Esophagus mucosa (tissue), 1 donor: ENCODE results near the gene ACACB. TPM values are rescaled to one million over a fixed set of nuclear protein-coding genes. Genes with fewer than 3 reads are reported as not detected.

Source experiments
- ATAC-seq: fragments of 200-7000 bp; cut with Tn5 transposase; one replicate; pipeline ENCODE4 v1.9.1; 2020
- total RNA-seq: library from RNA; stranded (reverse); gene quantifications from one replicate; pipeline ENCODE4 v1.2.4, GENCODE V29; 2023
- donor health status: DM: yes; HTN: yes; CAD: no.

ACACB gene
- total RNA-seq, 1 donor from 2014 or later = 7.0 TPM

DNA sequence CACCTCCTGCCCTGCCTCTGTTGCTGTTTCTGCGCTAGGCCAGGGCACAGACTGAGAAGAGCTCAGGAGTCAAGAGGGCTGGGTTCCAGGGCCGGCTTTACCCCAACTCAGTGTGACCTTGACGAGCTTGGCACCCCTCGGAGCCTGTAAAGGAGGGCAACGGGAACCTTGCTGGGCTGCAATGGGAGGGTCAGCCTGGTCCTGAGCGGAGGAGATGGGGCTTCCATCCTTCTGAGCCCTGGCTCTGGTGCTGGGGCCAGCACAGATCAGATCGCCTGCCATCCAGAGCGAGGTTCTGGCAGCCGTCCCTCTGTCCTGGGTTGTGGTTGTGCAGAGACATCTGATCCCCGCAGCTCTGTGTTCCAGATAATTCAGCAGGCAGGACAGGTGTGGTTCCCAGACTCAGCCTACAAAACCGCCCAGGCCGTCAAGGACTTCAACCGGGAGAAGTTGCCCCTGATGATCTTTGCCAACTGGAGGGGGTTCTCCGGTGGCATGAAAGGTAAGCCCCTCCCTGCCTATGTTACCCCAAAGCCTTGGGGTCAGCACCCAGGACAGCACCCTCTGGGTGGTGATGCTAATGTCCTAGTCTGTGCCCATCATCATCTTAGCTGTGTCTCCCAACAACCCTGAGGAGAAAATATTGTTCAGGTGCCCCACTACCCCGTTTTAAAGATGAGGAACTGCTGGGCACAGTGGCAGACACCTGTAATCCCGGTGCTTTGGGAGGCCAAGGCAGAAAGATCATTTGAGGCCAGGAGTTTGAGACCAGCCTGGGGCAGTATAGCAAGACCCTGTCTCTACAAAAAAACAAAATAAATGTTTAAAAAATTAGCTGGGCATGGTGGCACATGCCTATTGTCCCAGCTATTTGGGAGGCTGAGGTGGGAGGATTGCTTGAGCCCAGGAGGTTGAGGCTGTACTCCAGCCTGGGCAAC is 142.5 kb downstream of the ACACB start:
- ATAC-seq = no peak

DNA sequence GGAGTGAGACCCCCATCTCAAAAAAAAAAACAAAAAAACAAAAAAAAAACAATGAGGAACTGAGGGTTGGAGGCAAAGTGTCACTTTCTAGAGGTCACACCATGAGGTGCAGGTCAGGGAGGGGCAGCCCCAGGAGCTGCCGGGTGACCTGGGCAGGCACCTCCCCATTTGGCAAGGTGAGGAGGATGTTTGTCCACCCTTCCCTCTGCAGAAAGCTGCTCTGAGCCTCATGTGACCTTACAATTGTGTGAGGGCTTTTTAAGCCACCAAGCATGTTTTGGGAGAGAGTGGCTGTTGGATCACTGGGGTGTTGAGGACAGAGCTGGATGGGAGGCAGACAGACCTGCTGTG is 143.1 kb downstream of the ACACB start:
- no peak for ATAC-seq

DNA sequence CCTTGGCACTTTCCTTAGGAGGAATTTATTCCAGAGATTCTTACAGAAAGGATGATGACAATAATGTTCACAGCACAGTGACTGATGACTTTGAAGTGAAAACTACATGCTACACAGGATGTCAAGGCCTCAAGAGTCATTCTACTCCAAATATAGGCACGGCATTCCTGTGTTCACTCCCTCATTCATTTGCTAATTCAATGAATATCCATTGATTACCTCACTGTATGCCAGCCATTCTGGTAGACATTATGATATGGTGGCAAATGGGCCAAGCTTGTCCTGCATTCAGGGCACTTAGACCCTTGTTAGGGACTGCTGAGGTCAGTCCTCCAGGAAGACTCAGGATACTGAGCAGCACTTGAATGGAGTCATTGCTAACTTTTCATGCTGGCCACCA is 144.7 kb downstream of the ACACB start:
- no peak for ATAC-seq

DNA sequence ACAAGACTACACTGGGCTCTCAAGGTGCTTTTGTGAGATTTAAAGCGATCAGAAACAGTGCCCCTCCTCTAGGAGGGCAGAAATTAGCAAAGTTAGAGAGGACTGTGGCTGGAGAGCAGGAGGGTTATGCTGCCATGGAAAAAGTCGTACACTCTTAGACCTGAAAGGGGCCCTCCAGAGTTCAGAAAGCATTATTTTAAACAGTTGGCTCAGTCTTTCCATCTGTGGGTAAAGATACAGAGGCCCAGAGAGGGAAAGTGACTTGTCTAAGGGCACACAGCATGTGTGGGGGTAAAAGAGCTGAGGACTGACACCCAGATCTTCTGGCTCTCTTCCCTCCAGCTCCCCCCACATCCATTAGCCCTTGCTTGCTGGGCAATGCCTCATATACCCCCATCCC is 145.6 kb downstream of the ACACB start:
- no peak for ATAC-seq

DNA sequence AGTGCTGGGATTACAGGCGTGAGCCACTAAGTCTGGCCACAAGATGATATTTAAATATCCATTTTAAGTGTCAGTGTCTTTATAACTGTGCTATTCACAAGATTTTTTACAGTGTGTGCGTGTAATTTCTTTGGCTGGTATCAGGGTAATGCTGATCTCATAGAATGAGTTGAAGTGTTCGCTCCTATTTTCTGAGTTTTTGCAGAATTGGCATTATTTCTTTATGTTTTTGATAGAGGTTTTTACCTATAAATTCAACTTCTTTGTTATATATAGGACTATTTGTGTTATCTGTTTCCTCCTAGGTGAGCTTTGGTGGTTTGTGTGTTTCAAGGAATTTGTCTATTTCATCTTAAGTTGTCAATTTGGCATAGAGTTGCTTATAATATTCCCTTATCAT is 147.1 kb downstream of the ACACB start:
- ATAC-seq = no peak

DNA sequence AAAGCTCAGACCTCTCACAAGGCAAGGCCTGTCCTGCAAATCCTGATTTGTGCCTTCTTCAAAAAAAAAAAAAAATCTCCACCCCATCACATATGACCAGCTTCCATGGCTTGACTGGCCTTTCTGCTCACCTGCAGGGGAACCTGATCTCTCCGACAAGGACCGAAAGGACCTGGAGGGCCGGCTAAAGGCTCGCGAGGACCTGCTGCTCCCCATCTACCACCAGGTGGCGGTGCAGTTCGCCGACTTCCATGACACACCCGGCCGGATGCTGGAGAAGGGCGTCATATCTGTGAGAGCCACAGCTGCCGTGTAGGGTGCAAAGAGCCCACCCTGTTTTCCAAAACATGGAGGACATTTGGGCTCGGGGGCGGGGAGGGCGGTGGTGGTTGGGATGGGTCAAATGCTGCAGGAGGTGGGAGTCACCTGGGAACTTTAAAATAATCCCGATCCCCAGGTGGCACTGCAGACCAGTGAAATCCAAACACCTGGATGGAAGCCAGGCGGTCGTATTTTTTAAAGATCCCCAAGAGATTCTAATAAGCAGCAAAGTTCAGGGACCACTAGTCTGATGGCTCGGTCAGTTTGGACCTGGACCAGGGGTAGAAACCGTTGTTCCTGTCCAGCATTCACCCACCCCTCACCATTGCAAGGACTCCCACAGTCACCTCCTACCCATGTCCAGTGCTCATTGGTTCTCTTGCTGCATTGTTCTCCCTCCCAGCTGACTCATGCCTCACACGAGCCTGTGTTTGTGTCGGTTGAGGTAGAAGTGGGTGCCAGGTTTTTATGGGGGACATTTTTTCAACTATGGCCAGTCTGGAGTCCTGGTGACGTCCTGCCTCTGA is 147.9 kb downstream of the ACACB start:
- ATAC-seq = no peak

DNA sequence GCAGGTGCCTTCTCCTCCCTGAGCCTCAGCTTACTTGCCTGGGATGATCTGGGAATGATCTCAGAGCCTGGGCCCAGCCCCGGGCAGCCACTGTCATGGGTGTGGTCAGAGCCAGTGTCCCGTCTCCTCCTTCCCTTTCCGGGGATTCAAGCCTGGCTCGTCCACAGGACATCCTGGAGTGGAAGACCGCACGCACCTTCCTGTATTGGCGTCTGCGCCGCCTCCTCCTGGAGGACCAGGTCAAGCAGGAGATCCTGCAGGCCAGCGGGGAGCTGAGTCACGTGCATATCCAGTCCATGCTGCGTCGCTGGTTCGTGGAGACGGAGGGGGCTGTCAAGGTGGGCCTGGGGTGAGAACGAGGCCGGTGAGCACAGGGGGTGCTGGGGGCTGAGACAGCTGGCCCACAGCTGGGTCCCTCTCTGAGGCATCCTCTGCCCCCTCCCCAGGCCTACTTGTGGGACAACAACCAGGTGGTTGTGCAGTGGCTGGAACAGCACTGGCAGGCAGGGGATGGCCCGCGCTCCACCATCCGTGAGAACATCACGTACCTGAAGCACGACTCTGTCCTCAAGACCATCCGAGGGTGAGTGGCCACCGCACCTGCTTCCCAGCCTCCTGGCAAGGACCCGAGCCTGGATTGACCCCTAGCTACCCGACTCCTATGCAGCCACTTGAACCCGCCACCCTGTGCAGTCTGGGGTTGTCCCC is 148.7 kb downstream of the ACACB start:
- no peak for ATAC-seq

DNA sequence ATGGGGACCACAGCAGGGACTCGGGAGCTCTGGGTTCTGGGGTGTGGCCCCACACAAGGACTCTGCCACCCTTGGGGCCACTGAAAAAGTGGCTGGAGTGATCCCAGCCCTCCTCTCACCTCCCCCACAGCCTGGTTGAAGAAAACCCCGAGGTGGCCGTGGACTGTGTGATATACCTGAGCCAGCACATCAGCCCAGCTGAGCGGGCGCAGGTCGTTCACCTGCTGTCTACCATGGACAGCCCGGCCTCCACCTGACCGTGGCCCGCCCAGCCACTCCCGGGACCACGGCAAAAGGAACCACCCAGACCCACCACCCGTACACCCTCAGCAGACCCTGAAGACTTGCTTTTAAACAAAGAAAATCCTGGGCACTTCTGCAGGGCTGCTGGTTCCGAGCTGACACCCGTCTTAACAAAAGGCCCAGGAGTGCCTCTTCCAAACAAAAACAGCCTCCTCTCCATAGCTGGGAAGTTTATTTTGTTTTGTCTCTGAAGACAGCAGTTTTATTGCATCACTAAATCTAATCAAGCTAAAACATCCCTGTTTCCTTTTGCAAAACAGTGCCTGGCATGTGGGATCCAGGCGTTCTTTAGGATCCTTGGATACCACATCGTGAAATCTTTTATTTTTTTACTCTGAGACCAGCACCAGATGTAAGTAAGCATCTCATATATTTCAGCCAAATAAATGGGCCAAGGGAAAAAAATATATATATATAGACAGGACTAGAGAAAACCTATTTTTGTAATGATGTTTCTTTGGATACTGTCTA is 149.9 kb downstream of the ACACB start:
- ATAC-seq = no peak

DNA sequence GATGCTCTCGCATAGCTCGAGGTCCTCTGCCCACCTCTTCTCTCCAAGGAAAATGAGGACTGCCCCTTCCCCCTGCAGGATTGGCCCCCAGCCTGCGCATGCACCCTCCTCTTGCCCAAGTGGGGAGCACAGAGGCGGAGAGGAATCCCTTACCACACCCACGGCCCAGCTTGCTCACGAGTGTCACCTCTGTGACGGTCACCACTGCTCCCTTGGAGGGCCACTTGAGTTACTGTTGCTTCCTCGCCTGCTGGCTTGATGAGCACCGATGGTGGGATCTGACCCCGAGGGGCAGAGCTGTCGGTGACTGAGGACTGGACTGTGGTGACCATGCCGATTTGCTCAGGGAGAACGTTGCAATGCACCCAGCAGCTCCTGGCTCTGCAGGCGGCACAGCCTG is 151.0 kb downstream of the ACACB start:
- ATAC-seq = no peak

DNA sequence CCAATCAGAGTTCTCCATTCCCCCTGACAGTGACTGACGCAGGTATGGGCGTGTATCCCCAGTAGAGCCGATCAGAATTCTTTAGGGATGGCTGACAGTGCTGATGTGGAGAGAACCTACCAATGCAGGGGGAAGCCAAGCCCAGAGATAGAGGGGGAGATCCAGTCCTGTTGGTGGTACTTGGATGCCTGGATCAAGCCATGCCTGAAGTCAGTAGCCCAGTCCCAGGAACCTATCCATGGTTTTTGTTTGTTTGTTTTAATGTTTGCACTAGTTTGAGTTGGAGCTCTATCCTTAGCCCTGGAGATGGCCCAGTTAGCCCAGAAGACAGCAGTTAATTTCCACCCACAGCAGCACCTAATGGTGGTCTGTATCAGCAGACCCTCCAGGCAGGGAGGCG is 152.5 kb downstream of the ACACB start:
- no peak for ATAC-seq

DNA sequence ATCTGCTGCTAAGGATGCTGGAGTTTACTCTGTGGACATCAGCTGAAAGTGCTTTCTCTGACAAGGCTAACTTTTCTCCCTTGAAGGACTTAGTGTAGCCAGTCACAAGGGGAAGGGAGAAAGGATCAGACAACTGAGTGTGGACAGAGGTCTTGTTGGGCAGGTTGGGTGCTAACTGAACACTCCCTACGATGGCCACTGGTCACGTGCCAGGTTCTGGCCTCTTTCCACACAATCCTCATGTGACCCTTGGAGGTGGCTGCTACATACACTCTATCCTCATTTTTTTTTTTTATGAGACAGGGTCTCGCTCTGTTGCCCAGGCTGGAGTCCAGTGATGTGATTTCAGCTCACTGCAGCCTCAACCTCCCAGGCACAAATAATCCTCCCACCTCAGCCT is 153.0 kb downstream of the ACACB start:
- no peak for ATAC-seq

DNA sequence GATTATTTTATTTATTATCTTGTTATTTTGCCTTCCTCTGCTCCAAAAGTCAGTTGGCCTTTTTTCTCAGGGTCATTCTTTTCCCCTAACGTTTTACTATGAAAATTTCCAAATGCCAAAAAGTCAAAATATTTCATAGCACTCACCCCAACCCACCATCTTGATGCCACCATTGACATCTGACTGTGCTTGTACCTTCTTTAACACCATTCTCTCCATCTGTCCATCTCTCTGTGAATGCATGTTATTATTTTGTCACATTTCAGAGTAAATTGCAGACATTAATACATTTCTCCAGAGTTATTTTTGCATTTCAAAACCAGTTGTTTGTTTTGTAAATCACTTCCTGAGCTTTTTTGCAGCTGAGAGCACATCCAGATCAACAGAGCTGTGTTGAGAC is 154.1 kb downstream of the ACACB start:
- ATAC-seq = no peak

DNA sequence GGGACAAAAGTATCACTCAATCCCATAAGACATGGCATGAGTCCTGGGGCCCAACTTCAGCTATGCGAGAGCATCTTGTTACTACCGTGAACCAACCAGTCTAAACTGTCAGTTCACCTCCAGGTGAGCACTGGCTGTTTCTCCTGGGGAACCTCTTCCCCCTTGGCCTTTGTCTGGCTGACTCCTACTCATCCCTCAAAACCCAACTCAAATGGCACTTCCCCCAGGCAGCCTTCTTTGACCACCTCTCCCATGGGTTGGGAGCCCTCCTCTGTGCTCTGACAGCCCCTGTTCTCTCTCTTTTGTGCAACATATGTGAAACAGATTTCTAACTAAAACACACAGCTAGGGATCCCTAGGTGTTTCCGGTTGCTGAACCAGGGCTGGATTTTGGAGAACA is 155.0 kb downstream of the ACACB start:
- ATAC-seq = no peak

DNA sequence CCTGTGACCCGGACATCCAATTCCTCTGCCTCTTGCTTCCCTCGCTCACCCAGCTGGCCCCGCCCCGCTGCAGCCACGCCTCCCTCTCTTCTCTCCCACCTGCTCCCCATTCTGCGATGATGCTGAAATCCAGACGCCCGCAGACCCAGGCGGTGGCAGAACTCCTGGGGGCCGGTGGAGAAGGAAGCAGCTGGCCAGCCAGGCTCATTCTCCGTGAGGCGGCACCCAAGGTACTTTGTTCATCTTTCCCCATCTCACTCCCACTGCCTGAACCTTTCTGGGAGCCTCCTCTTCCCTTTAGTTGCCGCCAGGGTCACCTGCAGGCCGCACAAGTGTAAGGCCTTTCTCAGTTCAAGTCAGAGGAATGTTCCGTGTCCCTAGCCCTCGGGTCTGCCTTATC is 157.0 kb downstream of the ACACB start:
- ATAC-seq = no peak

DNA sequence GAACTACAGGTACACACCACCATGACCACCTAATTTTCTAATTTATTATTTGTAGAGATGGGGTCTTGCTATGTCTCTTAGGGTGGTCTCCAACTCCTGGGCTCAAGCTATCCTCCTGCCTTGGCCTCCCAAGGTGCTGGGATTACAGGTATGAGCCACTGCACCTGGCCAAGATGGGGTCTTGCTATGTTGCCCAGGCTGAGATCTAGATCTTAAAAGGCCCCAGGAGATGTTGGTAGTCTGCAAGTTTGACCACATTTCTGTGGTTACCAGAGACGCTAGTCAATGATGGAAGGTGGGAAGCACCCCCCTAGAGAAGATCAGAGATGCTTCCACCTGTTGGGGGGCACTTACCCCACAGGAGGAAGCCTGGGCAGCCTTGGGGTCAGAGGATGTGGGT is 158.0 kb downstream of the ACACB start:
- no peak for ATAC-seq

DNA sequence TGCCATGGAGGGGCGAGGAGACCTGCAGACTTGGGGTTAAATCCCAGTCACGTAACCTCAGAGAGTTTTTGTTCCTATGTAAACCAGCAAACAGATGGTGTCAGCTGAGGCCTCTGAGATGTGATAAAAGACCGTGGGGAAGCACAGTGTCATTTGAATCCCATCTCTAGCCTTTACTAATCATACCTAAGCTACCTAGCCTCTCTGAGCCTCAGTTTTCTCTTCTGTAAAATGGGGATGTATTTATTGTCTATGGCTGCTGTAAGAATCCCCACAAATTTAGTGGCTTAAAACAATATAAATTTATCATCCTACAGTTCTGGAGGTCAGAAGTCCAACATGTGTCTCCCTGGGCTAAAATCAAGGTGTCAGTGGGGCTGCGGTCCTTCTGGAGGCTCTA is 158.8 kb downstream of the ACACB start:
- no peak for ATAC-seq

DNA sequence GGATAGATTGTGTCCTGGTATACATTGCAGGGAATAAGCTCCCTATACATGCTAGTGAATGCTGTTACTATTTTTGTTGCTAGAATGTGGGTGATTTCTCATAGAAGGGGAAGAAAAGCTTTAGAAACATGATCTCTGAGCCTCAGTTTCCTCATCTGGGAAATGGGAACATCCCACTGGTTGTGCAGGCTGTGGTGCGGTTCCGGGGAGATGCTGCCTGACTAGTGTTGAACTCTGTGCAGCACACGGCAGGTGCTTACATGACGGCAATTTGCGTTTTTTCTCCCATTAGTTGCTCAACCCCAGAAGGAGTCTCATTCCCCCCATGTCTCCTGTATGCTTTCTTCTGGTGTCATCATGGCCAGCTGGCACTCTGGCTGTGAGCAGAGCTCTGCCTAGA is 159.8 kb downstream of the ACACB start:
- ATAC-seq = no peak

DNA sequence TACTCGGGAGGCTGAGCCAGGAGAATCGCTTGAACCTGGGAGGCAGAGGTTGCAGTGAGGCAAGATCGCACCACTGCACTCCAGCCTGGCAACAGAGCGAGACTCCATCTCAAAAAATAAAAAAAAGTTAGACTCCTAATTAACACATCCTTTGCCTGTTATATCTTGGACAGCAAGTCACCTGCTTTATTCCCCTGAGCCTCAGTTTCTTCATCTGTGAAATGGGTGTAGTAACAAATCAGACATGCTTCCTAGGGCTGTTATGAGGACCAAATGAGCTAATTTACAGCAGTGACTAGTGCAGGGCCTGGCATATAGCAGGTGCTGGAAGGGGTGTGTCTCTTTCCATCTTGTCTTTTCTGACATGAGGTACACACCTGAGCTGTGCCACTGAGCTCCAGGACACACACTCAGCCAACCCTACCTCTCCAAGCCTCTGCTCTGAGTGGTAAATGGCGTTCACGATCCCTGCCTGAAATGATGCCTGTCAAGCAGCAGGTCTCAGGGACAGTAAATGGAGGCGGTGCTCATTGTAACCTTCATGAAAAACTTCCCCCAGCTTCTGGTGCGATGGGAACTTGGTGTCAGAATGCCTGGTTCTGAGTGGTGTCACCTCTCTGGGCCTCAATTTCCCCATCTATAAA is 161.0 kb downstream of the ACACB start:
- ATAC-seq = no peak

DNA sequence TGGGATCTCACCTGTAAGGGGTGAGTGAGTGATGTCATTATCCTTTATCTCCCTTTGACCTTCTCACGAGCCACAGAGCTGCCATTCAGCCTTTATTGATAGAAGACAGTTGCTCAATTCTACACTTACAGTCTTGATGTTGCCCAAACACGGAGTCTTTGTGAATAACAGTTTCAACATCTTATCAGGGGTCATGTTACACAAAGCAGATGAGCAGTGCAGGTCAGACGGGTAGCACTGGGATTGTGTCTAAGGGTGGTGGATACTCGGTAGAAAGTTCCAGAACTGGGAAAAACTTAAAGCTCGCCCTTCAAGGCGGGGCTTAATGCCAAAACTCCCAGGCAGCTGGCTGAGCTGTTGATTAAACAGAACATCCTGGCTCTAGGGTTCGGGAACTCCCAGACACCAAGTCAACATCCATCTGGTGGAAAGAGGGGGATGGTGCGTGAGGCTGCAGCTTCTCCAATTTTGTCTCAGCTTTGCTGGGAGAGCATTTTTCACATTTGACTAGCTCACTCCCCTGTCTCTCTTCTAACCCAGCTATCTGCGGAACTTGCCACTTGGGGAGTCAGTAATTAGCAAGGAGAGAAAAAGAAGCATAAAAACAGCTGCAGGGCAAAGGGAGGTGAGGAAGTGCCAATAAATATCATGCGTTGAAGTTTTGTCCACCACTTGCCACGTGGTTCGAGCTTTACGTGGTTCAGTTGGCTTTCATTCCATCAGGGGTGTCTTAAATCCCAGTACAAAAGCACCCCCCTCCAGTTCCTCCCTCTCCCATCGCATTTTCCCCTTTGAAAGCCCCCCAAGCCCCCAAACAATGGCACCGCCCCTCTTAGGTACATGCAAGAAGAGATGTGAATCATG is 161.7 kb downstream of the ACACB start:
- ATAC-seq = no peak

DNA sequence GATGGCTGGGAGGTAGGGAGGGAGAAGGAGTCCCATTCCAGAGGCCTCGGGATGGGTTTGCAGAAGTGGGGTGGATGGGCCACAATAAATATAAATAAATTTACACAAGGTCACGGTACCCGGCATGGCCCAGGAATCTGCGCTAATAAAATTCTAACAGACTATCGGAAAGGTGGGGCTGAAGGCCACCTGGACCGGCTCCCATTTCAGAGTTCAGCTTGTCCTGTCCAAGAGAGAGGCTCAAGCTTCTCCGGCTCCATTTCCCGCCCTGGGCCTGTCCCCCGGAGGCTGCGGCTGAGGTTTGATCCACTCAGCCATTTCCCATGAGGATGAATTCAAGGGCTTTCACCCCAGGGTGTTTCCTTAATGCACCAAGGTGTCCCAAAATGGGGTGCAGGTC is 162.5 kb downstream of the ACACB start:
- ATAC-seq = no peak

DNA sequence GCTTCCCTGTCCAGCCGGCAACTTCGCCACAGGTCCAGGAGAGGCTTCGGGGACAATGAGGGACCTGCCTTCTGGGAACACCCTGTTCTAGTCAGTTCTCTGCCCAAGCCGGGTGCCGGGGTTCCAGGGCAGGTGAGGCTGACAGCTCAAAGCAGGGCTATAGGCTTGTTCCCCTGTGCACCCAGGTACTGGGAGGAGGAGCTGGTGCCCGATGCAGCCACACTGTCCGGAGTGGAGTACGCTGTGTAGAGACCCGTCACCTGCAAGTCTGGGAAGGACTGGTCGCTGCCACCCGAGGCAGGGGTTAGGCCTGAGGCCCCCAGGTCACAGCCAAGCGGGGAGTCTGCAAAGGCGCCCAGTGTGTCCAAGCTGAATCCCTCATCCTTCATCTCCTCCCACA is 163.1 kb downstream of the ACACB start:
- ATAC-seq = no peak
